HG03139 (cell line): ENCODE results near the gene SEC11A.
"Not testable (repeated sequence)": the region's sequence is repeated elsewhere in the genome, so short reads cannot be mapped to it uniquely, and the experiment has no call there.

Experiments used
- ATAC-seq: cut with Tn5 transposase; IDR thresholded peaks from one replicate; pipeline ENCODE4 v1.9.1; 2021; ENCODE audit not compliant: unreplicated experiment

Gene SEC11A

GRCh38 chr15:84740691-84741090, 24.8 kb upstream of the SEC11A start:
- ATAC-seq = no peak

DNA sequence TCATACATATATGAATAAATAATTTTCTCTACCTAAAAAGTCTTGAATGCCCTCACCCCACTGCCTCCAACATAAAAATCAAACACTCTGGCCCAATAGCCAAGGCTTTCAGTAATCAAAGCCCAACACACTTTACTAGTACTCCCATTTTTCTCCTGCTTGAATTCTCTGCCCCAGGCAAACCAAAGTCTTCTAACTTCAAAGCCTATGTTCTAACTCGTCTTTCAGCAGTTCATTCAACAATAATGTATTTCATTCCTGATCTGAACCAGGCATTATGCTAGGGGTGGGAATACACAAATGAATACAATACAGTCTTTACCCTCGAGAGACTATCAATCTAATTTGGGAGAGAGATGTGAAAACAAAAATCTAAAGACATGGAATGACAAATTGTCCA, 21.1 kb upstream of the SEC11A start:
- no peak for ATAC-seq

- ATAC-seq = peak; percentile 51
Observed at GRCh38 chr15:84736375-84736774, 20.4 kb upstream of the SEC11A start.

GRCh38 chr15:84735480-84736061, 19.6 kb upstream of the SEC11A start:
- ATAC-seq = peak; percentile 22

DNA sequence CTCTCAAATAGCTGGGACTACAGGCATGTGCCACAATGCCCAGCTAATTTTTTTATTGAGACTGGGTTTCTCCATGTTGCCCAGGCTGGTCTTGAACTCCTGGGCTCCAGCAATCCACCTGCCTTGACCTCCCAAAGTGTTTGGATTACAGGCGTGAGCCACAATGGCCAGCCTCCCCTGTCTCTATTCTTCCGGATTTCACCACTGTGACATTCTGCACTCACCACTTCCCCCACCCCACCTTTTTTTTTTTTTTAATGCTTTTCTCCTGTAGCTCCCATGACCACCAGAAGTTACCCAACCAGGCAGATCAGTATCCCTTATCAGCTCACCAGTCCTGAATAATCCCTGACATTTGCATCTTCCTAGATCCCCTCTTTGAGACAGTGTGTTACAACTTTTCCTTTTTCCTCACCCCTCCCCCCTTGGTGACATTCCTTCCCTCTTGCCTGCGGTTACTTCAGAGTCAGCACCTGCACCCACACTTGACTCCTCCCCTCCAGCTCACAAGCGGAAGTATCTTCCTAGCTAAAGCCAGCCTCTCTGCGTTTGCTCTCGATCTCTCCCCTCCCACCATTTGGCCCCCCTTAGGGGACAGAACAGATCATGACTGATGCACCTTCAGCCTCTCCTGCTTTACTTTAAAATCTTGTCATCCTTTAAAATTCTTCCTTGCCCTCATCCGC, 19.0 kb upstream of the SEC11A start:
- peak; percentile 67 for ATAC-seq

GRCh38 chr15:84731774-84732173, 15.8 kb upstream of the SEC11A start:
- ATAC-seq = no peak

DNA sequence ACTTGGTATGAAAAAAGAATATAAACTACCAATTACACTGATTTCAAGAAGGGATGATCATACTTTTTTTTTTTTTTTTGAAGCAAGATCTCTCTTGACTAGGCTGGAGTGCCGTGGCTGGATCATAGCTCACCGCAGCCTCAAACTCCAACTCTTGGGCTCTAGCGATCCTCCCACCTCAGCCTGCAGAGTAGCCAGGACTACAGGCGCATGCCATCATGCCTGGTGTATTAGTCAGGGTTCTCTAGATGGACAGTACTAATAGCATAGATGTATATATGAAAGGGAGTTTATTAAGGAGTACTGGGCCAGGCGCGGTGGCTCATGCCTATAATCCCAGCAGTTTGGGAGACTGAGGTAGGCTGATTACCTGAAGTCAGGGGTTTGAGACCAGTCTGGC, 11.5 kb upstream of the SEC11A start:
- no peak for ATAC-seq

DNA sequence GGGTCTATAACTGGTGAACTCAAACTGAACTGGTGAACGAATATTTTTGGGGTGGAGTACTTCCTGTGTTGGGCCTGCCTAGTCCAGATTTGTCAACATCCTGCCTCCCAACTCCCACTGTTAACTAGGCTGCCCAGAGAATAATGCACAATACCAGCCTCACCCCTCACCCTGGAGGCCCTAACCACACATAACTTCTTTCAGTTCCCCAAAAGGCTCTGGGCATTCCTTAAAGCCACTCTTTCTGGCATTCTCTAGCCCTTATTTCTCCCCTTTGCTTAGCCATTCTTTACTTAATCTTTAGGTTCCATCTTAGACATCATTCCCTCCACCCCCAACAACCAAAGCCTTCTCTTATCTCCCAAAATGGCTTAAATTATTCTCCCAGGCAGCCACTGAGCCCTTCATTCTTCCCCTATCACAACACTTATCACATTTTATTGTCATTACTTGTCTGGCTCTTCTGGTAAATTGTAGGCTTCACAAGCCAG, 9.1 kb upstream of the SEC11A start:
- peak; percentile 77 for ATAC-seq

- no peak for ATAC-seq
Observed at GRCh38 chr15:84722628-84723027, 6.7 kb upstream of the SEC11A start.

GRCh38 chr15:84721371-84721770, 5.4 kb upstream of the SEC11A start:
- no peak for ATAC-seq

GRCh38 chr15:84715441-84716035, 401 bp downstream of the SEC11A start:
- ATAC-seq = peak; percentile 2

GRCh38 chr15:84714821-84715220, 1.1 kb downstream of the SEC11A start:
- ATAC-seq = no peak

GRCh38 chr15:84714372-84714771, 1.6 kb downstream of the SEC11A start:
- ATAC-seq = no peak

DNA sequence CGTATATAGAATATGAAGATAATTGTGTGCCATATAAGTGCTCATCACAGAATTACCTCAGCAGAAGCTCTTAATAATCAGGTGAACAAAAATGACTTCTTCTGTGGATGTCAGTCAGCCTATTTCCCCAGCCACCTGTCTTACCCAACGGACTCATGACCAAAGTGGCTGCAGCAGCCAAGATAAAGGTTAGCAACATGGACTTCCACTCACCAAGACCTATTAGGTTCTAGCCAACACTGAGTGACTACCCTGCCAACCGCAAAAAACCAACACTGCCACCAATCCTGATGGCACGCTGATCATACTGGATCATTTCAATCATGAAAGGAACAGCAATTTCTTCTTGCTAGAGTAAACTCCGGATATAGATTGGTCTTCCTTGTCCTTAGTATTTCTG, 12.1 kb downstream of the SEC11A start:
- ATAC-seq = no peak

DNA sequence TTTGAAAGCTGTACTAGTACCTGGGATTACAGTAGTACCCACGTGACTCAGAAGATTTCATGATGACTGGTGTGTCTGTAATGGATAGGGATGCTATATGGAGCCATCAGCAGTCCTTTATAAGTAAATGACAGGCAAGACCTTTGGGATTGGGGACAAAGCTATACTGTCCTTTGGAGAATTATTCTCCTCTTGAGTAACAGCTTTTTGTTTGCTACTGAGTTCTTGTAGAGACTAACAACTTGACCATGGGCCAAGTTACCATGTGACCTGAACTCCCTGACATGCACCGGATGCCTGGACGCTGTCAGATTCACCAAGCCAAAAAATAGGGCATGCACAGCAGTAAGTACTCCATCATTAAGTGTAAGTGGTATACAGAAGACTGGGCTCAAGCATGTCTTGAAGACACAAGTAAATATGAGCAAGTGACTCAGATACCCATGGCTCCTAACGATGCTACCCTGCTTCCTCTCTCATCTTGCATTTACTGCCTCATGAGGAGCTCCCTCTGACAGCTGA, 12.9 kb downstream of the SEC11A start:
- no peak for ATAC-seq

DNA sequence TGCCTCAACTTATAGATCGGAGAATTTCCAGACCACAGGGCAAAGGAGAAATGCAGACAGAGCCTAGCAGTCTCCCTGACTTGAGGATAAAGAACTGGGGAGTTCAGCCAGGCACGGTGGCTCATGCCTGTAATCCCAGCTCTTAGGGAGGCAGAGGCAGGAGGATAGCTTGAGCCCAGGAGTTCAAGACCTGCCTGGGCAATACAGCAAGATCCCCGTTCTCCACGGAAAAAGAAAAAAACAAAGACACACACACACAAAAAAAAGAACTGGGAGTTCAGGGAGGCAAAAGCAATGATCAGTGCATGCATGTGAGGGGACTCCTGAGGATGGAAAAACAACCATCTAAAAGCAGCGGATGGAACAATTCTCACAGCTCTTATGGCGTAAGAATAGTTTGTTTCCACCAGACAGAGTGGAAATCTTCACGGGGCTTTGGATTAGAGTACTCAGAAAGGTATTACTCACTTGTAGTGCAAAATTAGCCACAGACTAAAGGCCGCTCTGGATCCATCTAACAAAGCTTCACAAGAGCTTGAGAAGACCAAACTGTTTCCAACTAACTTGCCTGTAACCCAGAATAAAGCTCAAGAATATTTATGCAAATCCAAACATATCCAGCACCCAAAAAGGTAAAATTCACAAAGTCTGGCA, 16.3 kb downstream of the SEC11A start:
- no peak for ATAC-seq

DNA sequence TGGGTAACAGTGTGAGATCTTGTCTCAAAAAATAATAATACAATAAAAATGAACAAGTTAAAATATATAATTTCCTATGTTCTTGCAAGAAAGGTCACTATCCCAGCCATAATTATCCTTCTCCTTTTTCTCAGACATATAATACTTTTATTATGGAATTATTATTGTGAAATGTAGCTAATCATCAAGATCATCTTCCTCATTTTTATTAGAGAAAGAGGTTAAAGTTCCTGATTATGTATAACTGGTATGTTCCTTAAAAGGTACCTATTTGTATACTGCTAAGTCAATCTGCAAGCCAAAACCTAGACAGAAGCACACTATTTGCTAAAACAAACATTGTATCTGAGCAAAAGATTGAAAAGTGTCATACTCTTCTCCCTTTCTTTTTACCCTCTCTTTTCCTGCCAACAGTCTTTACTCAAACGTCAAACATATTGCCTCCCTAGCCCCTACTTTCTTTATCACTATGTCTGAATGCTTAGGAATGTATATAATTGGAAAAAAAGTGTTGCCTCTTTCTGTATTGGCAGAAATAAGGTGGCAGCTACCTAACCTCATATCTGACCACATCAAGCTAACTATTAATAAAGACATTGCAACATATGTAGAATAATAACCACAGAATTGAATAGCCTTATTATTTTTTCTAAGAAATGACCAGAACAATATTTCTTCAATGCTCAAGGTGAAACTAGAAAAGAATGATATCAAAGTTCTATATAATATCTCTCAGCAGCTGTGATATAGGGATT, 18.5 kb downstream of the SEC11A start:
- ATAC-seq = no peak

- ATAC-seq = no peak
Observed at GRCh38 chr15:84696757-84697156, 19.2 kb downstream of the SEC11A start.

- ATAC-seq = no peak
Observed at GRCh38 chr15:84690342-84690741, 25.6 kb downstream of the SEC11A start.

GRCh38 chr15:84689858-84690257, 26.1 kb downstream of the SEC11A start:
- ATAC-seq = no peak

DNA sequence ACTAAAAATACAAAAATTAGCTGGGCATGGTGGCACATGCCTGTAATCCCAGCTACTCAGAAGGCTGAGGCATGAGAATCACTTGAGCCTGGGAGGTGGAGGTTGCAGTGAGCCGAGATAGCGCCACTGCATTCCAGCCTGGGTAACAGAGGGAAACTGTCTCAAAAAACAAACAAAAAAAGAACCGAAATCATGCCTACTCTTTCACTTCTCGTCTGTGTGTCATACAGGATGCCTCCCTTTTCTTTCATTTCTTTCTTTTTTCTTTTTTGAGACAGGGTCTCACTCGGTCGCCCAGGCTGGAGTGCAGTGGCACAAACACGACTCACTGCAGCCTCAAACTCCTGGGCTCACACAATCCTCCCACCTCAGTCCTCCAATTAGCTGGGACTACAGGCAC, 29.5 kb downstream of the SEC11A start:
- not testable (repeated sequence) for ATAC-seq
